Activated T-helper 1 cell treated with anti-CD3 and anti-CD28 coated beads, Interleukin-12 subunit alpha, Interleukin-12 subunit beta, Interleukin-2, Interleukin-4 antibody, amounts not matched to agents 30 ng/mL and 10 ng/mL and 1 ng/mL, durations not matched to agents 14 hours and 24 hours and 36 hours (primary cell): ENCODE results near the gene GPR158. TPM values are rescaled to one million over a fixed set of nuclear protein-coding genes. Genes with fewer than 3 reads are reported as not detected.

Experiments used
- DNase-seq: peaks from one replicate; pipeline ENCODE4 v3.0.0; 2021; ENCODE audit warnings: low spot score
- H3K27ac Mint-ChIP-seq: one replicate; pipeline ENCODE4 v1.8.0; 2021; ENCODE audit warnings: mild to moderate bottlenecking, mixed read lengths
- H3K27me3 Mint-ChIP-seq: one replicate; pipeline ENCODE4 v1.8.0; 2022; ENCODE audit warnings: mild to moderate bottlenecking, moderate library complexity, mixed read lengths; ENCODE audit not compliant: insufficient read depth
- H3K36me3 Mint-ChIP-seq: one replicate; pipeline ENCODE4 v1.8.0; 2021; ENCODE audit warnings: low read depth, mixed read lengths
- H3K4me1 Mint-ChIP-seq: one replicate; pipeline ENCODE4 v1.8.0; 2021; ENCODE audit warnings: low read depth, mixed read lengths
- H3K4me3 Mint-ChIP-seq: one replicate; pipeline ENCODE4 v1.8.0; 2021; ENCODE audit warnings: mild to moderate bottlenecking, moderate library complexity, mixed read lengths
- H3K9me3 Mint-ChIP-seq: one replicate; pipeline ENCODE4 v1.8.0; 2021; ENCODE audit warnings: mixed read lengths
- intact Hi-C: fragments of 100-400 bp; cut with micrococcal nuclease; formaldehyde crosslinking; loops from one replicate; pipeline ENCODE4 v1.15.1; 2024
- total RNA-seq: library from RNA; stranded (reverse); gene quantifications from 2 replicates; pipeline ENCODE4 v1.2.3, GENCODE V29; 2022

GPR158 gene
- total RNA-seq, 1 donor from 2014 or later: not detected

GRCh38 chr10:25220156-25220555 is 45.4 kb downstream of the GPR158 start:
- no peak for DNase-seq
- Mint-ChIP-seq H3K27me3 (peaks cover 5% of the 10 kb centered on the region), H3K4me3 (no peak overlapping the region), H3K36me3 (no peaks in the 10 kb centered on the region), H3K4me1 (no peaks in the 10 kb centered on the region), H3K9me3 (no peaks in the 10 kb centered on the region), H3K27ac (no peak overlapping the region)
- intact Hi-C loops: no loop called here

- H3K36me3 Mint-ChIP-seq: no peaks in the 10 kb centered on the region
- H3K4me1 Mint-ChIP-seq: no peaks in the 10 kb centered on the region
- H3K27ac Mint-ChIP-seq: no peak overlapping the region
- peaks cover 2% of the 10 kb centered on the region for H3K27me3 Mint-ChIP-seq
- intact Hi-C loops: no loop called here
- DNase-seq: no peak
- no peaks in the 10 kb centered on the region for H3K9me3 Mint-ChIP-seq
- H3K4me3 Mint-ChIP-seq: no peak overlapping the region
Observed at GRCh38 chr10:25222085-25222660, 47.4 kb downstream of the GPR158 start.

- H3K36me3 Mint-ChIP-seq: no peaks in the 10 kb centered on the region
- intact Hi-C loops: loop anchor here (1.0 kb wide), 2 partner anchors 114 to 584 kb away; no protein-coding TSS in a partner anchor
- no peak for DNase-seq
- H3K9me3 Mint-ChIP-seq: no peaks in the 10 kb centered on the region
- peaks cover 2% of the 10 kb centered on the region for H3K27me3 Mint-ChIP-seq
- H3K4me3 Mint-ChIP-seq: no peak overlapping the region
- H3K27ac Mint-ChIP-seq: no peak overlapping the region
- no peaks in the 10 kb centered on the region for H3K4me1 Mint-ChIP-seq
Observed at GRCh38 chr10:25226775-25227682, 52.2 kb downstream of the GPR158 start.

- Mint-ChIP-seq H3K4me1 (no peaks in the 10 kb centered on the region), H3K27me3 (peaks cover 5% of the 10 kb centered on the region), H3K27ac (no peak overlapping the region), H3K4me3 (no peak overlapping the region), H3K9me3 (no peaks in the 10 kb centered on the region), H3K36me3 (no peaks in the 10 kb centered on the region)
- intact Hi-C loops: no loop called here
- DNase-seq: no peak
Observed at GRCh38 chr10:25231751-25232150, 57.0 kb downstream of the GPR158 start.

GRCh38 chr10:25232204-25232603 is 57.4 kb downstream of the GPR158 start:
- Mint-ChIP-seq H3K27me3 (peaks cover 5% of the 10 kb centered on the region), H3K4me3 (no peak overlapping the region), H3K27ac (no peak overlapping the region), H3K4me1 (no peaks in the 10 kb centered on the region), H3K36me3 (no peaks in the 10 kb centered on the region), H3K9me3 (no peaks in the 10 kb centered on the region)
- DNase-seq: no peak
- intact Hi-C loops: no loop called here

GRCh38 chr10:25245165-25245564 is 70.4 kb downstream of the GPR158 start:
- Mint-ChIP-seq H3K27ac (no peak overlapping the region), H3K4me1 (no peaks in the 10 kb centered on the region), H3K4me3 (no peak overlapping the region), H3K36me3 (no peaks in the 10 kb centered on the region), H3K9me3 (peaks cover 6% of the 10 kb centered on the region), H3K27me3 (no peaks in the 10 kb centered on the region)
- intact Hi-C loops: no loop called here
- DNase-seq: no peak

GRCh38 chr10:25257646-25258045 is 82.8 kb downstream of the GPR158 start:
- H3K4me3 Mint-ChIP-seq: no peak overlapping the region
- H3K27me3 Mint-ChIP-seq: no peaks in the 10 kb centered on the region
- no peaks in the 10 kb centered on the region for H3K9me3 Mint-ChIP-seq
- intact Hi-C loops: no loop called here
- no peaks in the 10 kb centered on the region for H3K36me3 Mint-ChIP-seq
- H3K4me1 Mint-ChIP-seq: no peaks in the 10 kb centered on the region
- DNase-seq: no peak
- no peak overlapping the region for H3K27ac Mint-ChIP-seq

GRCh38 chr10:25261110-25261509 is 86.3 kb downstream of the GPR158 start:
- Mint-ChIP-seq H3K36me3 (no peaks in the 10 kb centered on the region), H3K27ac (no peak overlapping the region), H3K4me3 (no peak overlapping the region), H3K27me3 (no peaks in the 10 kb centered on the region), H3K9me3 (peaks cover 4% of the 10 kb centered on the region), H3K4me1 (no peaks in the 10 kb centered on the region)
- intact Hi-C loops: no loop called here
- DNase-seq: no peak

GRCh38 chr10:25261558-25261957 is 86.8 kb downstream of the GPR158 start:
- H3K4me1 Mint-ChIP-seq: no peaks in the 10 kb centered on the region
- intact Hi-C loops: no loop called here
- H3K9me3 Mint-ChIP-seq: peaks cover 5% of the 10 kb centered on the region
- no peak overlapping the region for H3K4me3 Mint-ChIP-seq
- no peaks in the 10 kb centered on the region for H3K36me3 Mint-ChIP-seq
- no peaks in the 10 kb centered on the region for H3K27me3 Mint-ChIP-seq
- DNase-seq: no peak
- H3K27ac Mint-ChIP-seq: no peak overlapping the region

GRCh38 chr10:25263931-25264330 is 89.1 kb downstream of the GPR158 start:
- no peaks in the 10 kb centered on the region for H3K4me1 Mint-ChIP-seq
- intact Hi-C loops: no loop called here
- no peak overlapping the region for H3K27ac Mint-ChIP-seq
- no peak for DNase-seq
- no peaks in the 10 kb centered on the region for H3K36me3 Mint-ChIP-seq
- no peaks in the 10 kb centered on the region for H3K27me3 Mint-ChIP-seq
- H3K9me3 Mint-ChIP-seq: peaks cover 5% of the 10 kb centered on the region
- no peak overlapping the region for H3K4me3 Mint-ChIP-seq

- H3K4me1 Mint-ChIP-seq: no peaks in the 10 kb centered on the region
- no peak for DNase-seq
- peaks cover 16% of the 10 kb centered on the region for H3K9me3 Mint-ChIP-seq
- H3K4me3 Mint-ChIP-seq: no peak overlapping the region
- no peaks in the 10 kb centered on the region for H3K36me3 Mint-ChIP-seq
- no peak overlapping the region for H3K27ac Mint-ChIP-seq
- intact Hi-C loops: no loop called here
- H3K27me3 Mint-ChIP-seq: no peaks in the 10 kb centered on the region
Observed at GRCh38 chr10:25278180-25278579, 103.4 kb downstream of the GPR158 start.

GRCh38 chr10:25280076-25280475 is 105.3 kb downstream of the GPR158 start:
- H3K27ac Mint-ChIP-seq: no peak overlapping the region
- no peaks in the 10 kb centered on the region for H3K27me3 Mint-ChIP-seq
- no peaks in the 10 kb centered on the region for H3K4me1 Mint-ChIP-seq
- intact Hi-C loops: no loop called here
- no peak for DNase-seq
- peaks cover 16% of the 10 kb centered on the region for H3K9me3 Mint-ChIP-seq
- H3K4me3 Mint-ChIP-seq: no peak overlapping the region
- H3K36me3 Mint-ChIP-seq: no peaks in the 10 kb centered on the region

- Mint-ChIP-seq H3K4me1 (no peaks in the 10 kb centered on the region), H3K4me3 (no peak overlapping the region), H3K9me3 (peaks cover 16% of the 10 kb centered on the region), H3K27me3 (no peaks in the 10 kb centered on the region), H3K36me3 (no peaks in the 10 kb centered on the region), H3K27ac (no peak overlapping the region)
- intact Hi-C loops: no loop called here
- DNase-seq: no peak
Observed at GRCh38 chr10:25280573-25280972, 105.8 kb downstream of the GPR158 start.
